RCC 7860 (cell line): ENCODE measurements around the gene LBH.
"Not testable (repeated sequence)": the region's sequence is repeated elsewhere in the genome, so short reads cannot be mapped to it uniquely, and the experiment has no call there.

ENCODE experiments used
- DNase-seq: peaks from one replicate; pipeline ENCODE4 v3.0.0-alpha.2; 2015; ENCODE audit warnings: low spot score
- FAIRE-seq: peaks from 2 replicates; lab custom pipeline; 2012; peaks lifted over from hg19 to GRCh38; lab: Jason Lieb, UNC

Gene LBH

GRCh38 chr2:30255466-30256408, 24.4 kb downstream of the LBH start:
- DNase-seq (no peak), FAIRE-seq (no peak)

- DNase-seq (no peak), FAIRE-seq (no peak)
These were observed 26.2 kb downstream of the LBH start for GRCh38 chr2:30257266-30258214.

- no peak for DNase-seq
- no peak for FAIRE-seq
These were observed 27.7 kb downstream of the LBH start for GRCh38 chr2:30259071-30259470.

- DNase-seq, result no peak
- no peak for FAIRE-seq
These were observed 28.7 kb downstream of the LBH start for GRCh38 chr2:30259827-30260679.

GRCh38 chr2:30260941-30261340, 29.6 kb downstream of the LBH start:
- no peak for FAIRE-seq
- no peak for DNase-seq

GRCh38 chr2:30261695-30262211, 30.4 kb downstream of the LBH start:
- FAIRE-seq, result no peak

GRCh38 chr2:30262716-30263309, 31.5 kb downstream of the LBH start:
- DNase-seq (no peak), FAIRE-seq (no peak)

More at GRCh38 chr2:30261695-30262211, 30.4 kb downstream of the LBH start:
- no peak for DNase-seq

- no peak for FAIRE-seq
- no peak for DNase-seq
These were observed 32.9 kb downstream of the LBH start for GRCh38 chr2:30264274-30264673.

GRCh38 chr2:30265052-30266015, 34.0 kb downstream of the LBH start:
- DNase-seq (no peak), FAIRE-seq (no peak)

GRCh38 chr2:30266051-30266621, 34.8 kb downstream of the LBH start:
- no peak for DNase-seq
- no peak for FAIRE-seq

- FAIRE-seq, result no peak
These were observed 35.4 kb downstream of the LBH start for GRCh38 chr2:30266705-30267104.

GRCh38 chr2:30267161-30267975, 36.0 kb downstream of the LBH start:
- no peak for DNase-seq
- FAIRE-seq, result no peak

More at GRCh38 chr2:30266705-30267104, 35.4 kb downstream of the LBH start:
- no peak for DNase-seq

- FAIRE-seq, result no peak
These were observed 37.0 kb downstream of the LBH start for GRCh38 chr2:30268296-30268871.

GRCh38 chr2:30269114-30269770, 37.9 kb downstream of the LBH start:
- DNase-seq, FAIRE-seq: not testable (repeated sequence)

More at GRCh38 chr2:30268296-30268871, 37.0 kb downstream of the LBH start:
- no peak for DNase-seq

GRCh38 chr2:30269771-30270145, 38.4 kb downstream of the LBH start:
- FAIRE-seq (no peak), DNase-seq (no peak)

- DNase-seq, result no peak
- no peak for FAIRE-seq
These were observed 38.8 kb downstream of the LBH start for GRCh38 chr2:30270166-30270565.

GRCh38 chr2:30271301-30271700, 40.0 kb downstream of the LBH start:
- no peak for FAIRE-seq
- DNase-seq, result no peak
